ENCODE data around the gene XPC.

DNA sequence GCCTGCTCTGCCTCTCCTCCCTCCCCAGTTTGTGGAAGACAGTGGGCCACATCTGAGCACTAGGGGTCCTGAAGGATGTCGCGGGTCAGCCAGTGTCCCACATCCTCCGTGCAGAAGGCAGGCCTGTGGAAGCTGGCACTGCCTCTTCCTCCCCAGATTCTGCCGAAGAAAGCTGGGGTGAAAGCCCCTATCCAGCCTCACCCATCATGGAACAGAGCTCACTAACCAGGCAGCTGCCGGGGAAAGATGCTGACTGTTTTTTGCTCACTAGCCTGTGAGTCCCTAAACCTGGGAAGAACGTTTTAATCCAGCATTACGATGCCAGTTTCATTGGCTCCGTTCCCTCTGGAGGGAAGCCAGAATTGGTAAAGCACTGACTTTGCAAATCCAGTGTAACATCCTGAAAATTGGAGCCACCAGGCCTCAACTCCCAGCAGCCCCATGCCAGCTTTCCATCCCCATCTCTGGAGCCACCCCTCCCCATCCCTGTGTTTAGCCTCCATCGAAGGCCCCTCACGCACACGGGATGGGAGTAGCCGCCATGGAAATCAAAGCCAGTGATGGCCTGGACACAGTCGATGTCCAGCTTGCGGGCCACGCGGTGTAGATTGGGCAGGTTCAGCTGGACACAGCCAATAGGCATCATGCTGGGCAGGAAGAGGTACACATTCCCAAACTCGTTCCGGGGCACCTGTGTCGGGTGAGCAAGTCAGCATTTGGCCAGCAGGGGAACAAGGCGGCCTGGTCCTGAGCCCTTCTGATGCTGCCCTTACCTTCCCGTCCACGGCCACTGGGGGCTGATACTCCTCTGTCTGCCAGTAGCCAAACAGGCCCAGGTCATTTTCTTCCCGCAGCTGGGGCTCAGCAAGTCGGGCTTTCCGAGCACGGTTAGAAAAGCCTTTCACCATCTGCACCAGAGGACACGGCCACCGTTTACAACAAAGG is 30.1 kb downstream of the XPC start:
- TF ChIP-seq, protein P1, sequence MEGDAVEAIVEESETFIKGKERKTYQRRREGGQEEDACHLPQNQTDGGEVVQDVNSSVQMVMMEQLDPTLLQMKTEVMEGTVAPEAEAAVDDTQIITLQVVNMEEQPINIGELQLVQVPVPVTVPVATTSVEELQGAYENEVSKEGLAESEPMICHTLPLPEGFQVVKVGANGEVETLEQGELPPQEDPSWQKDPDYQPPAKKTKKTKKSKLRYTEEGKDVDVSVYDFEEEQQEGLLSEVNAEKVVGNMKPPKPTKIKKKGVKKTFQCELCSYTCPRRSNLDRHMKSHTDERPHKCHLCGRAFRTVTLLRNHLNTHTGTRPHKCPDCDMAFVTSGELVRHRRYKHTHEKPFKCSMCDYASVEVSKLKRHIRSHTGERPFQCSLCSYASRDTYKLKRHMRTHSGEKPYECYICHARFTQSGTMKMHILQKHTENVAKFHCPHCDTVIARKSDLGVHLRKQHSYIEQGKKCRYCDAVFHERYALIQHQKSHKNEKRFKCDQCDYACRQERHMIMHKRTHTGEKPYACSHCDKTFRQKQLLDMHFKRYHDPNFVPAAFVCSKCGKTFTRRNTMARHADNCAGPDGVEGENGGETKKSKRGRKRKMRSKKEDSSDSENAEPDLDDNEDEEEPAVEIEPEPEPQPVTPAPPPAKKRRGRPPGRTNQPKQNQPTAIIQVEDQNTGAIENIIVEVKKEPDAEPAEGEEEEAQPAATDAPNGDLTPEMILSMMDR (IDR thresholded peaks at IDR 0.05; ENCODE audit: low read length): no peak
- no peak for TF ChIP-seq EZH2 (IDR thresholded peaks at IDR 0.05; ENCODE audit: borderline replicate concordance, low read length)
